GM19043 (cell line): ENCODE results near the gene BCL11B.
"Not testable (repeated sequence)": the region's sequence is repeated elsewhere in the genome, so short reads cannot be mapped to it uniquely, and the experiment has no call there.

Experiments
- ATAC-seq: cut with Tn5 transposase; IDR thresholded peaks from one replicate; pipeline ENCODE4 v1.9.1; 2021; ENCODE audit warnings: low read depth; ENCODE audit not compliant: unreplicated experiment

BCL11B gene

DNA sequence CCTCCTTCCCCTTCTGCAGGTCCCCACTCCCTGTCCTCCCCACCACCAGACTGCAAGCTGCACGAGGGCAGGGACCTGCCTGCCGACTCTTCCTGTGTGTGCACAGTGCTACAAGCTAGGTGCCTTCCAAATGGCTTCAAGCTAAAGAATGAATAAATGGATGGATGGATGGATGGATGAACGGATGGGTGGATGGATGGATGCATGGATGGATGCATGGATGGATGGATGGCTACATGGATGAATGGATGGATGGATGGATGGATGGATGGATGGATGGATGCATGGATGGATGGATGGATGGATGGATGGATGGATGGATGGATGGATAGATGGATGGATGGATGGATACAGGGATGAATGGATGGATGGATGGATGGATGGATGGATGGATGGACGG, 43.2 kb downstream of the BCL11B start:
- ATAC-seq = not testable (repeated sequence)

DNA sequence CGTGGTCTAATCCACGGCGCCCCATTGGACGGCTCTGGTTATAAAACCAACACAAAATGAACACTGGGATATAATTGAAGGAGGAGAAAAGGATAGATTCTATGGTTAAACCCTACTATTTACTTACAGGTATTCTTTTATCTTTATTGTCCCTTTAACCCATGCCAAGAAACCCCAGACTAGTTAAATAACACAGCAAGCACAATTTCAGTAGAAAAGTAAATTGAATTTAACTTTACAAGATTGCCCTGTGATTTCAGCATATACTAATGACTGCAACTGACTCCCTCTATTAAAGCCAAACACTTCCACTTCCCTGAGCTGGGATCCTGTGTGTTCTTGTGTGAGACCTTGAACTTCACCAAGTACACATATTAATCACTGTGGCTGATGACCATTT, 45.3 kb downstream of the BCL11B start:
- no peak for ATAC-seq

DNA sequence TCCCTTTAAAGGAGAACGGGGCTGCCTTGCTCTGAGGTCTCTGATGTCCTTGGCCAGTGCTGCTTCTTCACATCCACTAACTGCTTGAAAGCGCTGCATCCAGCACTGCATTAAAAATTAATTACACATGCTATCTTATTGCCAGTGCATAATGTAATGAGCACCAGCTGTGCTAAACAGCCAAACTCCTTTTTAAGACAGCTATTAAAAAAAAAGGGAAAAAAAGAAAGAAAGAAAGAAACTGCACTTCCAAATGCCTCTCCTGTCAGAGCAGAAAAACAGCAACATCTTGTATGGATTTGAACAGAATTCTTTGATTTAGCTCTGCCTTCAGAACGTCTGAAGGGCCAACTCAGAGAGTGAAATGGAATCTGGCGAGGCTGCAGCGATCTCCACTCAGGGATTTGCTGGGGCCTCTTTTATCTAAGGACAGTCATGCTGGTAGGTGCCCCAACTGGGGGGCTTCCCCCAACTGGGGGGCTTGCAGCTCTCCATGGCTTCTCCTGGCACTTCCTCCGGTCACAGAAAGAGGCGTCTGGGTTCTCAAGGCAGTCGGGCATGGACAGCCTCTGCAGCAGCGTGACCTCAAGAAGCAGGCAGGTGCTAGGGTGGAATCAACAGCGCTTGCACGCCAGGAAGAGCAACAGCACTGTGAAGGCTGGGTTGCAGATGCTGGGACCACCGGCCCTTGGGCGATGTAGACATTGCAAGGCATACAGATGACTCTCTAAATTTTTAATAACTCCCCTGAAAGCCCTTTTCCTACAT, 46.4 kb downstream of the BCL11B start:
- ATAC-seq = no peak

DNA sequence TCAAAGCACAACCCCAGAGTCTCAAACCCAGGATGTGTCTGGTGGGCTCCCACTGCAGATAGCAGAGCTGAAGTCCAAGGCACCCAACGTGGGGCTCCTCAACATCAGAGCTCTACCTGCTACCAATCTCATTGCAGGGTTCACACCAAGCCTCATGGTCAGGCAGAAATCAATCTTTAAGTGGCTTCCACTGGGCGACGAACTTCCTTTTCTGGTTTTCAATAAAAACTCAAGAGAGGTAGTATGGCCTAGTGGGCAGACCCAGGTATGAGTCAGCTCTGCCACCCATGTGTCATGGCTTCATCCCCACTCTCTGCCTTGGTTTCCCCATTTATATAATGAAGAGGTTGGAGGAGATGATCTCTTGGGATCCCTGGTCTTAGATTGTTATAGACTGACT, 47.0 kb downstream of the BCL11B start:
- ATAC-seq = no peak

DNA sequence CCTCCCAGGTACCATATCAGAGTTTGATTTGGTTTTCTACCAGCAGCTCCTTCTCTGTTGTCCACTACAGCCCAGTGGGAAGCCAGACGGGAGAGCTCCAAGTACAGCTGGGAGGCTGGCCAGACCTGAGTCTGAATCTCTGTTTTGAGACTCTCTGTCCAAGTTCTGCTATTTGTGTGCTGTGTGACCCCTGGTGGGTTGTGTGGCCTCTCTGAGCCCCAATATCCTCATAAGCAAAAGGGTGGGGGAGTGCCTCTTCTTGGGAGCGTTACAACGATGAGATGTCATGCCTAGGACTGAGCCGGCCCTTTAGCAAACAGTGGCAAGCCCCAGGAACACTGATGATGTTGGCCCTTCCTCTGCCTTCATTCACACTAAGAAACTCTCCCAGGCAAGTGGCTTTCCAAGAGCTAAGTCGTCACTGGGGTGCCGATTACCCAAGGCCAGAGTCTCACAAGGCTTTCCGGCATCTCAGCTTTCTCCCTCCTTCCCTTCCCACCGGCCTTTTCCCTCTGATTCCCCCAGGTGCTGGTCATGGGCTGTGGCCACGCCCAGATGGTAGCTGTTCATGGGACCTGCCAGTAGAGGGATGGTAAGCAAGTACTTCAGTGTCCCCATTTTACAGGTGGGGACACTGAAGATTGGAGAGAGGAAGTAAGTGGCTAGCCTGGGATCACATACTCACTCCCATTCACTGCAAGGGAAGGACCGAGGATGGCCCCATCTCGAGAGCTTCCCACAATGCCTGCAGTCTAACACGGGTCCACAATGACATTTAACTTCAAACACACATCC, 47.7 kb downstream of the BCL11B start:
- no peak for ATAC-seq

DNA sequence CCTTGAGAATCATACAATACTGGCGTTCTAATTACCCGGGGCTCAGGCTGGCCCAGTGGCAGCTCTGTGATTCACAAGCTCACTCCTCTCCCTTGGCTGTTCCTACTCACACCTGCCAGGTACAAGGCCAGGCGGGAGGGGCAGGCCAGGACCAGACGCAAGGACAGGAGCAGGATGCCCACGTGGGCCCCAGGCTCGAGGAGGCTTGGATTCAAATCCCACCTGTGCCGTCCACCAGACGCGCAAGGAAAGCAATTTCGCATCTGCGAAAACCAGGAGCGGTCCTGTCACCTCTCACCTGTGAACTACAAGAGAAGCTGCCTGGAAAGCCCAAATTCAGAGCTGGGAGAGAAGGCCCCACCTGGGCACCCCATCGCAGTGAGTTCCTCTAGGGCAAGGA, 50.6 kb downstream of the BCL11B start:
- no peak for ATAC-seq

DNA sequence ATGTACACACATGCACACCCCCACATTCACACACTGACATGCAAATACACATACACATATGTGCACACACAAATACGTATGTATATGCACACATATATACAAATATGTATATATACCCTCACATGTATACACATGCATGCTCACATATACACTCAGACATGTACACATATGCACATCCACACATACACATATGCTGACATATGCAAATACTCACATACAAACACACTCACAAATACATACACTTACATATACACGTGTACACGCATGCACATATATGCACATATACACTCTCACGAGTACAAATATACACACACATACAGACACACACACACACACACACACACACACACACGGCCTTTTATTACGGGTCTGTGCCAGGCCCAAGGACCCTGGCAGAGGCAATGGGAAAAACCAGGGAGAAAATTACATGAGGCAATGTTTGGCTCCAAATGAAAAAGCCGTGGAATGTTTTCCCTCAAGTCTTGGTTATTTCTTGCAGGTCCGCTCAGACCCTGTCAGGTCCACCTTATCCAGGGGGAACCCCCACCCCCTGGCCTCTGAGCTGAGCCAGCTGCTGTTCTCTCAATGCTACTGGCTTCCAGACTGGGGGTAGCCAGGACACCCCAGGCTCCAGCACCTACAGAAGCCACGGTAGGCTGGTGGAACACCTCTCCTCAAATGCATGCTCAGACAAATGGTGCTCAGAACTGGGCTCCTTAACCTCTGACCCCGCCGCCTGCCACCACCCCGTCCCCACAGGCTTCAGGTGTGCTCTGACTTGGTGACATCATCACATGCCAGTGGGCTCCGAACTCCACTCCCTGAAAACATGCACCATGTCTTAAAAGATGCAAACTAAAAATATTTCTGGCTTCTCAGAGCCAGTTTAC, 54.7 kb downstream of the BCL11B start:
- no peak for ATAC-seq

DNA sequence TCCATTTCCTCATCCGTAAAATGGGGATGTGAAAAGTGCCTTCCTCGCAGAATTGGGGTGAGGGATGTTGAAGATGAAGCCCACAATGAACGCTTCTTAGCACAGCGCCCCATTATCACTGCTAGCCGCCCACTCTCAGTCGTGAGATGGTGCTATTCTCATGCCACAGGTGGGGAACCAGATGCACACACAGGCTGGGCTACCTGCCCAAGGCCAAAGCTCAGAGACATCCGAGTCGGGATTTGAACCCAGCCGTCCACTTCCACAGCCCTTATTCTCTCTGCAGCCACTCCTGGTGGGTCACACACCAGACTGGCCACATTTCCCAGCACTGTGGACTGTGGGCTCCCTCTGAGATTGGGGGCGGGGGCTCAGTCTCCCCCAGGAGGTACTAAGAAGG, 55.8 kb downstream of the BCL11B start:
- no peak for ATAC-seq

DNA sequence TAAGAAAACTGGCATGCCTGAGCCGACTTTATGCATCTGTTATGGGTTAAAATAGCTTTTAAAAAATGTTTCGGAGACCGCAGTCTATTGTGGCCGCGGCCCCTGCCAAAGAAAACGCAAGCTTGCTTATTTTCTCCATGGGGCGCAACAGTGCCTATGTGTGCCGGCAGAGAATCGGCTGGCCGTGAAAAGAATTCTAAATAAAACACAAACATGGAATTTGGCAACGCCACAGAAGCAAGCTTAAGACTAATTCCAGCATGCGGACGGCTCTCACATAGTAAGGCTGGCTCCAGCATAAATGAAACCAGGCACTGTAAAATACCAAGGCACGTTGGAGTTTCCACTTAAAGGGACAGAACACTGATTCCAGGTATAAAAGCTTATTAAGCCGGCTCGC, 56.7 kb downstream of the BCL11B start:
- no peak for ATAC-seq

DNA sequence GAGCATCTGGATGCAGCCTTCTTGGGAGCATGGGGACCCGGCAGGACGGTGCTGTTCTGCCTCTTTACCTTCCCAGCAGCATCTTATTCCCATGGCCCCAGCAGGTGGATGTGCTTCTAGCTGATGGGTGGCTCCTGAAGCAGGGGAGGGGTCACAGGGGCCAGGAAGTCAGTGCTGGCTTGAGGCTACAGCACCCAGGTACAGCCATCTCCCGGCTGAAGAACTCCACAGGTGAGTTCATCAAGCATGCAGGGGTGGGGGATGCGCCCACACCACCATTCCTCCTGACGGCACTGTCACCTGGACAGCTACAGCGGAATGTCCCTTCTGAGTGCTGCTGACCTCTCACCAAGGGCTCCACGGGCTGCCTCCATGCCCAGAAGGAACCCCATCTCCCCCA, 57.3 kb downstream of the BCL11B start:
- no peak for ATAC-seq

DNA sequence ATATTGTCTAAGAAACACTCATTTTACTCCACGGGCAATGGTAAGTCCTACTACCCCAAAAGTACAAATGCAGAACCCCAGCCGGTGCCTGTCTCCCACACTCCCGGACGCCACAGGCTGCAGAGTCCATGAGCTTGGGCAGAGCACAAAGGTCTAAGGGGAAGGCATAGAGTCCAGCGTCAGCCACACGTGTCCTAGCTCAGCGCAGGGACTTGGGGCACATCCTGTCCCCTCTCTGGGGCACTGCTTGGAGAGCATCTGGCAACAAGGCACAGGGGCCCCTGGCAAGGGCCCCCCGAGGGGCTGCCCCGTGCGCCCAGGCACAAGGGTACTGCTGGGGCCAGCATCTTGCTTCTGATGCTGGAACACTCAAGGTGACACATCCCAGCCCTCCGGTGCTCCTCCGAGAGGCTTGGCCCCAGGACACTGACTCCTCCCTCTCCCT, 58.4 kb downstream of the BCL11B start:
- ATAC-seq = no peak

DNA sequence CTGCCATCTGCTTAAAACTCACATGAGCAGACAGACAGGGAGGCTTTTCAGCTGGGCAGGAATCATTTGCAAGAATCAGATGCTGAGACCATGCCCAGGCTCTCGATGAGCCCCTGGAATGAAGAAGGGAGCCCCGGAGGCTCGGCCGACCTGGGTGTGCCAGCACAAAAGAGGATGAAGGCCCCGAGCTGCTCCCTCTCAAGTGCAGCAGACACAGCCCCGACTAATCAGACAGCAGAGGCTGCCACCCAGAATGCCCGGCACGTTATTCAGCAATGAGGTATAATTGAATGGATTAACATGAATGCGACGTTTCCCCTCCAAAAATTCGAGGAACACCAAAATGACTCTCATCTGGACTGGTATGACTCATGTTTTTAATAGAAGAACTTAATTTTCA, 58.9 kb downstream of the BCL11B start:
- no peak for ATAC-seq

DNA sequence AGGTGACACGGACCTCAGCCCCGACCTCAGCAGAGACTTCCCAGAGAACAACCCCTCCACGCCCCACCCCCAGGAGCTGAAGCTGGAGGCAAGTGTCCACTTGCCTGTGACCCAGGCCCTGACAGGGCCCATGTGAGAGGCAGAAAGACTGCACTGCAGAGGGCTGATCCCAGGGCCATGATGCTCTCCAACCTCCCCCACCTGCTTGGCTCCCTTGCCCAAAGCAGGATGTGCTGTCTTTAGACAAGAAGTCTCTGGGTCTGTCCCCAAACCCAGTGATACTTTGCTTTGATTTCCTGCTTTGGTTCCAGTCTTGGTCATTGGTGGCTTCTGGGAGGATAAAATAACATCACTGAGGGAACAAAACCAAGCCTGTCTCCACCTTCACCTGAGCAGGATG, 59.4 kb downstream of the BCL11B start:
- no peak for ATAC-seq

DNA sequence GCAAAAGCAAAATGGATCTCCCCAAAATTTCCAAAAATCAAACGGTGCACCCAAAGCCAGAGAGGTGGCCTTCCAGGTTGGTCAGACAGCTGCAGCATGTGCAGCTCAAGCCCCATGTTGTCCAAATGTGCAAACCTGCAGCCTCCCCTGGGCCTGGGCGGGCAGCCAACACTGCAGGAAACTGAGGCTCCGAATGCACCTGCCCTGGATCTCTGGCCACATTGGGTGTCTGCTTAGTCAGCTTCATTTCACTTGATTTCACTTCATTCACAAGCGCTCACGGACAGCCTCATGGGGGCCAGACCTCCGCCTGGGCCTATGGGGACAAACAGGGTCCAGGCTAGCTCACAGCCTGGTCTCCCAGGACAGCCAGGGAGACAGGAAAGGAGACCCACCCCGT, 59.8 kb downstream of the BCL11B start:
- no peak for ATAC-seq

DNA sequence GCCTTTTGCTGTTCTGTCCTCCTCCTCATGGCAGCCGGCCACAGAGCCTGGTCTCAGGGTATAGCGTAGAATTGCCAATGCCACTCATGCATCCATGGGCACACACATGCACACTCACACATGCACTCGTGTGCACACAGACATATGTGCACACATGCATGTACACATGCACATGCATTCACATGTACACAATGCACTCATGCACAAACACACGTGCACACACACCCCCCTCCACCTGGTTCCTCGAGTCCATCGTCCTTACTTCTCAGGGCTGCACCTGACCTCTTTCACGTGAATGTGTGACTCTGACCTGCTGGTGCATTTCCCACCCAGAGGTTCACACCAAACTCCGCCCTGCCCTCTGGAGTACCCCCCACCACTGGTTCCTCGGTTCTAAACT, 60.6 kb downstream of the BCL11B start:
- ATAC-seq = no peak

DNA sequence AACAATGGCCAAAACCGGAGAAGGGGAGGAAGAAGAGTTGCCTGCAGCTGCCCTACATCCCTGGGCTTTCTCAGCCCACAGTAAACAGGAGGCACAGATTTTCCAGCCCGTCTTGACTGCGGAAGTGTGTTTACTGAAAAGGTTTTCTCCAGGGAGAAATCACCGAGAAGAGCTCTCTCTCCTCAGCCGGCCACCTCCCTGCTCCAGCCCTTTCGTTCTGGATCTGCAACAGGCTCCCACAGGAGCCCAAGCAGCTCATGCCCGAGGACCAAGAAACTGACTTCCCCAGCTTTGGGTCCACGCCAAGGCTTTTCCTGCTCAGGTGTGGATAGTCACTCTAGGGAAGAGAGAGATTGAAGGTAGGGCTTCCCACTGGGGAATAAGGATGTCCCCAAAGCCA, 61.7 kb downstream of the BCL11B start:
- no peak for ATAC-seq

DNA sequence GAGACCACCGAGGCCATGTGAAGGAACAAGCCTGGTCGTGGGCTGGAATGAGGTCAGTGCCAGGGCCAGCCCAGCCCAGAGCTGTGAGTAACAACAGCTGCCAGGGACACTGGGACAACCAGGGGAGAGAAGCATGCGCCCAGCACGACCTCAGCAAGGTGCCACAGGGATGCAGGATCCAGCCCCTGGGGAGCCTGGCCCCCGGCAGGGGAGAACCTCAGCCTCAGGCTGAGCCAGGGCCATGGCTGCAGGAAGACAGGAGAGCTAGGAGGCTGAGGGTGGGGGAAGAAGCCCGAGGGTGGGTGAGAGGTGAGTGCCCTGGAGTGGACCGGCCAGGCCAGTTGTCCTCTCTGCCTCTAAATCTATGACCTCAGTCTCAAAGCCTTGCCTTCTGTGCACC, 62.6 kb downstream of the BCL11B start:
- no peak for ATAC-seq

DNA sequence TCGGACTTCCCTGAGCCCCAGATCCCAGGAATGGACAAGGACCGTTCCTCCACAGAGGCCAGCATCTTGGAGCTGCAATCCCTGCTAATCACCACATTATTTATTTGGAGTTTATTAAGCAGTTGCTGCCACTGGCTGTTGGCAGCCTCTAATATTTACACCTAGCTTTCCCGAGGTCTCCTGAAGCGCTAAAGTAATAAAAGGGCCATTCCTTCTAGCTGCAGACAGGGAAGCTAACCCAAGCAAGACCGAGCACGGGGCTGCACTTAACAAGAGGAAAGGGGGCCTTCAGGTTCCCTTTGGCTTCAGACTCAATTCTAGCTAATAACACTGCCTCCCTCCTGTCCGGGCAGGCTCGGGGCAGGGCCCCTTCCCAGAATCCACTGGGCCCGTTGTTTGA, 63.7 kb downstream of the BCL11B start:
- no peak for ATAC-seq

DNA sequence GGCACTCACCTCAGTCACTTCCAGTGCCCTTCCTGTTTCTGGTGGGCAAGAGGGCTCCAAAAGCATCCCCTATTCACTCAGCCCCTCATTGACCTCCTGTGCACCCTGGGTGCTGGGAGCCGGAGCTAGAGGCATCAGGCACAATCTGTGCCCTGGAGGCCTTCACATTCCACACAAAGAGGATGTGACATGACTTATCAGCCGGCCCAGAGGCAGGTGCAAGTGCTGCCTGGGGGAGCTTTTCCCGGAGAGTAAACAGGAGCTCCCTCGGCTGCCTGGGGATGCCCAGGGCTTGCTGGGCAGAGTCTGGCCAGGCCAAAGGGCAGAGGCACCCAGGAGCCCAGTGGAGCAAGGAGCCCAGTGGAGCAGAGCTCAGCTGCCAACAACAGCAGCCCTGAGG, 64.5 kb downstream of the BCL11B start:
- no peak for ATAC-seq

DNA sequence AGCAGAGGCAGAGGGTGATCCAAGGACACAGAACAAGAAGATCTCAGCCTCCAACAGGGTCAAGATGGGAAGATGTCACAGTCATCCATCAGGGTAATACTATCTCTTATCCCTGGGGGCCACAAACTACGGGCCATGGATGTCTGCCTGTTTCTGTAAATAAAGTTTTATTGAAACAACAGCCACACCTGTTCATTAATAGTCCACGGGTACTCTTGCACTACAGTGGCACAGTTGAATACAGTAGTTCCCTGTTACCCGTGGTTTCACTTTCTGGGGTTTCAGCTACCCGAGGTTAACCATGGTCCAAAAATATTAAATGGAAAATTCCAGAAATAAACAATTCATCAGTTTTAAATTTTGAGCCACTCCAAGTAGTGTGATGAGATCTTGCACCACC, 65.9 kb downstream of the BCL11B start:
- ATAC-seq = no peak

DNA sequence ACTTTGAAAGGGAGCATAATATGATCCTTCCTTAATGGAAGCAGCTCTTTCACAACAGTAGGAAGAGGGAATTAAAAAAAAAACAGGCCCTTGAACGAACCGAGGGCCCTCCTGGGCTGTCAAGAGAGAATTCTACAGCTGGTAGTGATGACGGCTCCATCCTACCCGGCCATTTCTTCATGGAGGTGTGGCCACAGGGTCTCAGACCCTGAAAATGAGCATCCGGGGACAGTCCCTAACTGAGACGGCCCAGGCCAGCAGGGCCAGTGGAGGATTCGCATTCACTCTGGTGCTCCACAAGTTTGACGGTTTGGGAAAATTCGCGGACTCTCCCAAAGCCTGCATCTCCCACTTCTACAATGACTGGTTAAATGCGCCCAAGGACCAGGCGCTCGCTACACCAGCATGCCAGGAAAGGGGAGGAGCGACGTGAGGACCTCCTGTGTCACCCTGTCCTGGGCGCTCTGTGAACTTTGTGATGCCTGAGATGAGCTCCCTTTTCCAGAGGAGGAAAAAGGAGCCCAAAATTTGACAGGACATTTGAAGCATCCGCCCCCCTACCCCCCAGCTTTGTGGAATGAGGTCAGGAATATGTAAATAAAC, 66.8 kb downstream of the BCL11B start:
- no peak for ATAC-seq
